Measurements from ENCODE around the gene PTPRC. TPM values are rescaled to one million over a fixed set of nuclear protein-coding genes. Genes with fewer than 3 reads are reported as not detected.

The PTPRC gene
- polyA plus RNA-seq, 2 of the 4 experiments (the other 2 are of a cell fraction), result not detected

GRCh38 chr1:198605406-198605805 lies 33.4 kb upstream of the PTPRC start (continued):
- TF ChIP-seq ZC3H11A (IDR thresholded peaks at IDR 0.05) (no peak), ESRRA (IDR thresholded peaks at IDR 0.05; ENCODE audit: borderline replicate concordance, low read length) (no peak), HMGXB4 (CRISPR knock-in tag; IDR thresholded peaks at IDR 0.05; ENCODE audit: borderline replicate concordance) (no peak)

DNA sequence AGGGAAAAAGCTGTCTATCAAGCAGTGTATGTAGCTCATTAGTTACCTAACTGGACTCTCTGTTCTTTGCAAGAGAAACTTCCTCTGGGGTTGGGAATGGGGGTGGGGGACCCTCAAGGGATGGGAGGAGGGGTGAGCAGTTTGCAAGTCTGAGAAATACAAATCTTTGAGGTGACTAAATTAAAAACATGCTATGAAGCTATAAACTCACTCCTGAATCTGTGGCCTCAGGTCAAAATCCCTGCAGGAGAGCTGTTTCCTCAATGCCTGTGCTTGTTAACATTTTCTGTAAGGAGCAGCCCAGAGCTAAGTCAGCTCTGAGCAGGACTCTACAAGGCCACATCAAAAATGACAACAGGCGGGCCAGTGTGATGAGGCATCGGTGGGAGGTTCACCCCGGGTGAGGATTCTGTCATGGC lies 32.8 kb upstream of the PTPRC start:
- TF ChIP-seq CBX2 (IDR thresholded peaks at IDR 0.05; ENCODE audit: borderline replicate concordance, low read depth) (no peak), POLR2AphosphoS2 (conservative IDR thresholded peaks at IDR 0.05; ENCODE audit: low read length) (no peak), EHF (CRISPR knock-in tag; IDR thresholded peaks at IDR 0.05) (no peak), HDAC2 (IDR thresholded peaks at IDR 0.05) (no peak), RCOR1 (IDR thresholded peaks at IDR 0.05; ENCODE audit: low read depth, low read length) (no peak), JUNB (IDR thresholded peaks at IDR 0.05) (no peak), HOXA7 (CRISPR knock-in tag; IDR thresholded peaks at IDR 0.05) (no peak), CEBPB (IDR thresholded peaks at IDR 0.05) (no peak)
- Histone ChIP-seq H3K9me3 (no peaks in the 10 kb centered on the region), H3K4me3 (no peak overlapping the region), H3K4me2 (no peak overlapping the region), H3K4me1 (no peaks in the 10 kb centered on the region), H3K27ac (no peak overlapping the region)
- DNase-seq (ENCODE audit: low read depth in 1 of 2, low spot score in 1 of 2) (no peak), ATAC-seq (no peak), FAIRE-seq (no peak)
- 69% methylated on average over 3 of the region's 3 CpGs for WGBS (ENCODE audit: missing lambda C conversion rate)
- POLR2A ChIA-PET, result no interaction called here
- CTCF ChIA-PET, result interaction anchor here (0.9 kb wide), 1 partner anchor 19 kb away, joined by 3 read pairs; no protein-coding TSS in a partner anchor

DNA sequence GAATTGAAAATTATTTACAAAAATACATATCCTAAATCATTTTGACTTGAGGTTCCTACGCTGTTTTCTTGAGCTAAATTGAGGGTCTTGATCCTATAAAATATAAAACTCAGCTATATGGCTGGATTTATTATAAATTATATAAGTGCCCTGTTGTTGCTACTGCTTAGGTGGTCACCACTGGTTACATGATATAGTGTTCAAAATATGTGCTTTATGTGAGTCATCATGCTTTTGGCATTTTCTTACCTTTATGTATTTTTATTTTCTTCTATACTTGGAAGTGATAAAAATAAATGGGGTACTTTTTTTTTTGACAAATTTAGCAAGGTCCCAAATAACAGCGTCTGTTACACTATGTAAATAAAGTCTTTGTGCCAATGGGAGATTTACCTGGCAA lies 31.1 kb upstream of the PTPRC start:
- no peak for DNase-seq (ENCODE audit: low read depth in 1 of 2, low spot score in 1 of 2)
- no peak for TF ChIP-seq POLR2AphosphoS2 (conservative IDR thresholded peaks at IDR 0.05; ENCODE audit: low read length)
- TF ChIP-seq BHLHE40 (IDR thresholded peaks at IDR 0.05; ENCODE audit: low read depth, low read length), result no peak
- no peak for TF ChIP-seq RCOR1 (IDR thresholded peaks at IDR 0.05; ENCODE audit: low read depth, low read length)
- TF ChIP-seq ZFP36 (IDR thresholded peaks at IDR 0.05; ENCODE audit: borderline replicate concordance, partially characterized antibody), result no peak
- TF ChIP-seq HOXA7 (CRISPR knock-in tag; IDR thresholded peaks at IDR 0.05), result no peak
- TF ChIP-seq, protein P1, sequence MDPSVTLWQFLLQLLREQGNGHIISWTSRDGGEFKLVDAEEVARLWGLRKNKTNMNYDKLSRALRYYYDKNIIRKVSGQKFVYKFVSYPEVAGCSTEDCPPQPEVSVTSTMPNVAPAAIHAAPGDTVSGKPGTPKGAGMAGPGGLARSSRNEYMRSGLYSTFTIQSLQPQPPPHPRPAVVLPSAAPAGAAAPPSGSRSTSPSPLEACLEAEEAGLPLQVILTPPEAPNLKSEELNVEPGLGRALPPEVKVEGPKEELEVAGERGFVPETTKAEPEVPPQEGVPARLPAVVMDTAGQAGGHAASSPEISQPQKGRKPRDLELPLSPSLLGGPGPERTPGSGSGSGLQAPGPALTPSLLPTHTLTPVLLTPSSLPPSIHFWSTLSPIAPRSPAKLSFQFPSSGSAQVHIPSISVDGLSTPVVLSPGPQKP (IDR thresholded peaks at IDR 0.05; ENCODE audit: low read depth, low read length), result no peak
- no peak for TF ChIP-seq MYC (IDR thresholded peaks at IDR 0.05; ENCODE audit: borderline replicate concordance, low read length)
- no peak for TF ChIP-seq CEBPB (IDR thresholded peaks at IDR 0.05)
- TF ChIP-seq ZNF302 (CRISPR knock-in tag; IDR thresholded peaks at IDR 0.05), result no peak
- TF ChIP-seq EHF (CRISPR knock-in tag; IDR thresholded peaks at IDR 0.05), result no peak
- no peak for TF ChIP-seq FOSL2 (IDR thresholded peaks at IDR 0.05)
- TF ChIP-seq FOSL2 (CRISPR knock-in tag; IDR thresholded peaks at IDR 0.05), result no peak
- no peaks in the 10 kb centered on the region for H3K4me1 ChIP-seq
- no peak overlapping the region for H3K4me2 ChIP-seq
- CTCF ChIA-PET, result interaction anchor here (0.6 kb wide), 1 partner anchor 485 kb away, joined by 4 read pairs; no protein-coding TSS in a partner anchor
- FAIRE-seq, result no peak
- ATAC-seq, result no peak
- H3K9me3 ChIP-seq, result no peaks in the 10 kb centered on the region
- POLR2A ChIA-PET, result no interaction called here
- 44% methylated on average over 2 of the region's 2 CpGs for WGBS (ENCODE audit: missing lambda C conversion rate)
- no peak overlapping the region for H3K4me3 ChIP-seq
- H3K27ac ChIP-seq, result no peak overlapping the region

- CTCF ChIA-PET, result no interaction called here
- H3K4me3 ChIP-seq, result no peak overlapping the region
- DNase-seq (ENCODE audit: low read depth in 1 of 2, low spot score in 1 of 2) (no peak), FAIRE-seq (no peak), ATAC-seq (no peak)
- TF ChIP-seq HEYL (CRISPR knock-in tag; IDR thresholded peaks at IDR 0.05) (no peak), CEBPB (IDR thresholded peaks at IDR 0.05) (no peak), RNF2 (IDR thresholded peaks at IDR 0.05; ENCODE audit: borderline replicate concordance, low read depth) (no peak), BHLHE40 (IDR thresholded peaks at IDR 0.05; ENCODE audit: low read depth, low read length) (no peak), PHF8 (IDR thresholded peaks at IDR 0.05; ENCODE audit: borderline replicate concordance, low read depth) (no peak), GATA3 (IDR thresholded peaks at IDR 0.05; ENCODE audit: borderline replicate concordance) (no peak)
- TF ChIP-seq, protein P1 (IDR thresholded peaks at IDR 0.05; ENCODE audit: low read depth, low read length), result no peak
- H3K4me2 ChIP-seq, result no peak overlapping the region
- POLR2A ChIA-PET, result no interaction called here
- 13% methylated on average over 1 of the region's 1 CpG for WGBS (ENCODE audit: missing lambda C conversion rate)
- no peak overlapping the region for H3K27ac ChIP-seq
- H3K4me1 ChIP-seq, result no peaks in the 10 kb centered on the region
- no peaks in the 10 kb centered on the region for H3K9me3 ChIP-seq
Observed at GRCh38 chr1:198610362-198610761, 28.5 kb upstream of the PTPRC start.
